Glomerular visceral epithelial cell (primary cell): ENCODE measurements around the gene ZIM2.

ENCODE experiments used
- DNase-seq: peaks from one replicate; pipeline ENCODE4 v3.0.0-alpha.2; 2016; ENCODE audit errors: extremely low spot score

Gene ZIM2

DNA sequence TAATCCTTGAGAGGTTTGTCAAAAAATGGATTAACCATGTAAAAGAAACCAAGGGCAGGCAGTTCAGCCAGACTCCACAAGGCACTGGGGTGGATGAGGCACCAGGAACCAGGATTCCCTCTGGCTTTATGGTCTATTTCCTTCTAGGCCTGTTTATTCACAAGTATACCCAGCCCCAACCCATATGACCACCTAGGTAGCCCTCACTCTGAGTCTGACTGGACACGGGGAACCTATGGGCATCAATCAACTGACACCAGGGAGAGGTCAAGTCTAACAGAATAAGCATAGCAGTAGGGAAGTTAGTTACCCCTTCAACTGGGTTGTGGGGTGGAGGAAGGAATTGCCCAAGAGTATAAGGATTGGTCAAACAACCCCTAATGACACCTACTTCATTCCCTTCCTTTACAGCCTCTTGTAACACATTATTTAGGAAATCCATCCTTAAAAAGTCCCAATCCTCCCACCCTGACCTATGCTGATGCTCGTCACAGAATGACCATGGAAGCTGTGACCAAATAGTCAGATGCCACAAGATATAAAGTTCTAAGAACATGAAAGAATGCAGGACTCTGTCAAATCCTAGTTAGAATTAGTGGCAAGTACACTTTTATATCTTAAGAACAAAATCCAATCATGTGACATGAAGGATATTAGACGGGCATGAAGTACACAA is 31.7 kb downstream of the ZIM2 start:
- DNase-seq, result no peak

DNA sequence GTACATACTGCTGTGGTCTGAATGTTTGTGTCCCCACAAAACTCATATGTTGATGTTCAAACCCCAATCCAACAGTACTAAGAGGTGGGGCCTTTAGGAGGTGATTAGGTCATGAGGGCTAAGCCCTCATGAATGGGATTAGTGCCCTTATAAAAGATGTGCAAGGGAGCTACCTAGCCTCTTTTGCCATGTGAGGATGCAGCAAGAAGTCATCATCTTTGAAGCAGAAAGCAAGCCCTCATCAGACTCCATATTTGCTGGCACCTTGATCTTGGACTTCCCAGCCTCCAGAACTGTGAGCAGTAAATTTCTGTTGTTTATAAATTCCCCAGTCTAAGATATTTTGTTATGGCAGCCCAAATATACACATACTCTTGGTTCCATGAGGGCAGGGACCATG is 33.9 kb downstream of the ZIM2 start:
- no peak for DNase-seq

DNA sequence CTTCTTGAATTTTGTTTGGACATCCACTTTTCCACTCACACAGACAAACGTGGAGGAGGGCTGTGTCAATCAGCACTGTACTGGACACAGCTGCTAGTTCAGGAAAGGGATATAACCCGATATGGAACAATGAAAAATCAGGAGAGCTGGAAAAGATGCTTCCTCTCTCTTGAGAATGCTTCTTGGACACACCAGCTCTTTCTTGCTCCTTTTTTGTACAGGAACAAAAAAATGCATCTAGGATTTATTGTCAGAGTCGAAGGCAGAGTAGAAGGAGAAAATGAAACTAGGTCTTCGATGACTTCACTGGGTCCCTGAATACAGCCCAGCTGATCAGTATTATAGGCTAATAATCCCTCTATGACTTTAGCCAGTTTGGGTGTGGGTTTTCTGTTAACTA is 62.2 kb downstream of the ZIM2 start:
- no peak for DNase-seq

DNA sequence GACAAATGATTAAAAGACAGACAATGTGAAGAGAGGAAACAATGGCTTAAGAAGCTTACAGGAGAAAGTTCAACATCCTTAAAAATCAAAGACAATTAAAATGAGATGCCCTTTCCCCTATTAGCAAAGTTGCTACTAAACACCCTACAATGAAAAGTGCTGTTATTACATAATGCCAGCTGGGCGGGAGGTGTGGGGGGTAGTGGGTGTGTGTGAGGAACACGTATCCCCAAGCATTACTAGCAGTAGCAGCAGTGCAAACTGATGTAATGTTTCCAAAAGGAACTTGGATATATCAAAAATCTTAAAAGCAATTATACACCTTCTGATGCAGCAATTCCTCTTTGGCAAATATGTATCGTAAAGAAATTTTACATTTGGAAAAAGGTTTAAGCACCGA is 70.9 kb downstream of the ZIM2 start:
- DNase-seq, result no peak

DNA sequence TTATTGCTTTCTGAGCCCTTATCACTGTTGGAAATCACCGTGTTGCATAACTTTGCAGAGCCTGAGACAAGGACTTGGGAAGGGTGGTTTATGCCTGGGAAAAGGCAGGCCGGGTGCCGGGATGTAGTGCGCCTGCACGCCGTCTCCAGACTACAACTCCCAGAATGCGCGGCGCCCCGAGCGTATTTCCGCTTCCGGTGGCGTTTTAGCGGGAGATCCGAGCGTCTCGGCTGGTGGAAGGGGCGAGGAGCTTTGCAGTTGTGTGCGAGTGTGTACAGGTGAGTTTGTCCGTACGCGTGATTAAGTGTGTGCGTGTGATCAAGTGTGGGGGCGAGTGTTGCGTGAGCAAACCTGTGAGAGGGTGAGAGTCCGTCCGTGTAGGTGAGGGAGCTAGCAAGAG is 75.4 kb downstream of the ZIM2 start:
- no peak for DNase-seq

DNA sequence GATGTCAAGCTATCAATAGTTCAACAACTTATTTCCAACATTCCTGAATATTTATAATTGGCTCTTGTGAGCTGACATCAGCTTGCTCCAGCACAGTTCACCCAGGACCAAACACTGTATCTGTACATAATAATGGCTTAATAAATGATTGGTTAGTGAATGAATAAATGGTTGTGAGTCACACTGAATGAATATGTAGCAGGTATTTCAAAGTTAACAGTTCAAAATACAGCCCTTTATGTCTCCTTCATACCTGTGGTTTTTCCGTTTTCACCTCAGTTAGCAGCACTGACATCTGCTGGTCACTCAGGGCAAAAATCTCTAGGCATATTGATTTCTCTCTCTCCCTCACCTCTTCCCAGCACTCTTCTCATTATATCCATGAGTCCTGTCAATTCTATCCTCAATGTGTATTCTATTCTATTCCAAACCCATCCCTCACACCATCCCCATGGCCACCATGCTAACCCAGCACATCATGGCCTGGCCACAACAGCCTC is 76.3 kb downstream of the ZIM2 start:
- DNase-seq, result no peak

DNA sequence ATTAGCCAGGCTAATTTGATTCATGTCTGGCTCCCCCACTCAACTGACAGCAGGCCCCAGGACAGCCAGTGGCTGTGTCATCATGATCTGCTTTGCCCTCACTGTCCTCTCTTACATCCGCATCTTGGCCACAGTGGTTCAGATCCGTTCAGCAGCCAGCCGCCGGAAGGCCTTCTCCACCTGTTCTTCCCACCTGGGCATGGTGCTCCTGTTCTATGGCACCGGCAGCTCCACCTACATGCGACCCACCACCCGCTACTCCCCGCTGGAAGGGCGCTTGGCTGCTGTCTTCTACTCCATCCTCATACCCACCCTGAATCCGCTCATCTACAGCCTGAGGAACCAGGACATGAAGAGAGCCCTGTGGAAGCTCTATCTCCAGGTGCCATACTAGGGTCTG is 79.7 kb downstream of the ZIM2 start:
- no peak for DNase-seq

DNA sequence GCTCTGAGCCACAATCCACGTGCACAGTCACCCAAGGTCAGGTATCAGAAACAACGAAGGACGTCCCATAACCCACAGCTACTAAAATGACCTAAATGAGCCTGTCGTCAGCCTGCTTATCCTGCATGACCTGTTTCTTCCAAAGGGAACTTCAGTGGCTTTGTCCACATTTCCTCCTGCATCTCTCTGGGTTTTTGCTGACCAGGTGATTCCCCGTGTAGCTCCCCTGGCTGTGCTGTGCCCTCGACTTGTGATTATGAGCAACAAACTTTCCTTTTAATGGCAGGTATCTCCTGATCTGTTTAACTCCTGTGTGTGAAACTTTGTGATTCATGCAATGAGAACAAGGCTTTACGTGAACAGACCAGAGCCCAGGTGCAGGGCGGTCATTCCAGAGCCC is 81.0 kb downstream of the ZIM2 start:
- DNase-seq, result no peak

DNA sequence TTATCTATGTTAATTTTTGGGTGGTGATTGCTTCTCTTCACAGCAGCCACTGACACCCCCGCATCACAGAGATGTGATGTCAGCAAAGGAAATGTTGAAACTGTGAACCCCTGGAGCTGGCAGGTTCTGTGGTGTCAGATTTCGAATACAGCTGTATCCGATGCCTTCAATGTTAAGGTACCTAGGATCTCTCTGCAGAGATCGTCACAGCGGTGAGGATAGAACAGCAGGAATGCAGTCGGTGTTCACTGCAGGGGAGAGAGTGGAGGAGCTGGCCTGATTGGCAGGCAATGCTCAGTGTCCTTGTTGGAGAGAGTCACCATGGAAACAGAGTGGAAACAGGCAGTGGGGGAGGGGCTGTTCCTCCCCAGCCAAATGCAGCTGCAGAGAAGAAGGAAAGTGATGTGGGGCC is 89.4 kb downstream of the ZIM2 start:
- DNase-seq, result no peak

DNA sequence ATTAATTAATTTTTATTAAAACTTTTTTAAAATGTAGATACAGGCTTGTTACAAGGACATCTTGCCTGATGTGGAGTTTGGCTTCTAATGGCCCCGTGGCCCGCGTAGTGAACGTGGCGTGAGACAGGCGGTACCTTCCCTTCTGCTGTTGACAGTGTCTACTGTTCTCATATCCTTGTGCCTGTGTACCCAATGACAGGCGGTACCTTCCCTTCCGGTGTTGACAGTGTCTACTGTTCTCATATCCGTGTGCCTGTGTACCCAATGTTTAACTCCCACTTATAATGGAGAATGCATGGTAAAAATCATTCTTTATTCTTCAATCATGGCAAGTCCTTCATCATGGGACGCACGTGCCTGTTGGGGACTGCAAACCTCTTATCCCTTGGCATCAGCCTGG is 89.9 kb downstream of the ZIM2 start:
- no peak for DNase-seq

DNA sequence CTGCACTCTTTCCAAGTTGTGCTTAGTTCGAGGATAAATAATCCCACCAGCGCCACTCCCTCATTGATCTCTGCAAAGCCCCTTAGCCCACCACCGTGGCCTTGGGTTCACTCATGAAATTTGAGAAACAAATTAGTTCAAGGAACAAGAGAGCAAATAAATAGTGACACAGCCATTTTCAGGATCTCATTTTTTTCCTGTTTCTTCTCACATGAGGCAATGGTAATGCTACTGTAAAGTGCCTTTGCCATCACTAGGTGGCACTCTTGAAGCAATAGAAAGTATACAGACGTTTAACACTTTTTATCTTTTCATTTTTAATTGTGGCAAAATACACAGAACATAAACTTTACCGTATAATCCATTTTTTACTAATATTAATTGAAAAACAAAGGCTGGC is 92.1 kb downstream of the ZIM2 start:
- DNase-seq, result no peak

DNA sequence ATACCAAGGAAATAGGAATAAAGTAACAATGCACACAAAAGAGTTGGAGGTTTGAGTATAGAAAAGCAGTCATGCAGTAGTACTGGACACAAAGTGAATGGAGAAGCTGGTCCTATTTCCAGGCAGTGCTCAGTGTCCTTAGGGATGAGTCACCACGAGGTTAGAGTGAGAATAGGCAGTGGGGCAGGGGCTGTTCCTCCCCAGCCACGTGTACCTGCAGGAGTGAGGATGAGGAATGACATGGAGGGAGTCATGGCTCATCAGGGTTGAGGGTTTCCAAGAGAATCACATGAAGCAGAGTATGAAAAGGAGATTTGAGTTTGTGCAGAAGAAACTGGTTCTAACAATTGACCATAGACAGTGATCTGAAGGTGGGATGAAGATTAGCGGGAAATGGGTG is 94.2 kb downstream of the ZIM2 start:
- no peak for DNase-seq

DNA sequence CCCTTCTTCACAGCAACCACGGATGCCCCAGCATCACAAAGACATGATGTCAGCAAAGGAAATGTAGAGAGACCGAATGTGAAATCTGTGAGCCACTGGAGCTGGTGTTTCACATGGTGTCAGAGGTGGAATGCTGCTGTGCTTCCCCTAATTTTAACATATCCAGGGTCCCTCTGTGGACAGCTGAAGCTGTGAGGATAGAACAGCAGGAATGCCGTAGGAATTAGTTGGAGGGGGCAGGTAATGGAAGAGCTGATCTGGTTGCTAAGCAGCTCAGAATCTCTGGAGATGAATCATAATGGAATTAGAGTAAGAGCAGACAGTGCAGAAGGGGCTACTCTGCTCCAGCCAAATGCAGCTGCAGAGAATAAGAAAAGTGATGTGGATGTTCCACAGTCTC is 100.0 kb downstream of the ZIM2 start:
- no peak for DNase-seq

DNA sequence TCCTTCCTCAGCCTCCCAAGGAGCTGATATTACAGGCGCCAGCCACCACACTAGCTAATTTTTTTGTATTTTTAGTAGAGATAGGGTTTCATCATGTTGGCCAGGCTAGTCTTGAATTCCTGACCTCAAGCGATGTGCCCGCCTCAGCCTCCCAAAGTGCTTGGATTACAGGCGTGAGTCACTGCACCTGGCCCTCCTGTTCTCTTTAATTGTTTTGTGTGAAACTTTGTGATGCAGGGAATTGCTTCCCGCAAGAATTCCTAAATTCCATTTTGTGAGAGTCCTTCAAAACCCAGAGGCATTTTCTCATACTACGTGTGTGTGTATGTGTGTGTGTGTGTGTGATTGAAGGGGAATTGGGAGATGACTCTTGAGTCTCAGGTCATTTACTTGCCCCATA is 104.0 kb downstream of the ZIM2 start:
- DNase-seq, result no peak

DNA sequence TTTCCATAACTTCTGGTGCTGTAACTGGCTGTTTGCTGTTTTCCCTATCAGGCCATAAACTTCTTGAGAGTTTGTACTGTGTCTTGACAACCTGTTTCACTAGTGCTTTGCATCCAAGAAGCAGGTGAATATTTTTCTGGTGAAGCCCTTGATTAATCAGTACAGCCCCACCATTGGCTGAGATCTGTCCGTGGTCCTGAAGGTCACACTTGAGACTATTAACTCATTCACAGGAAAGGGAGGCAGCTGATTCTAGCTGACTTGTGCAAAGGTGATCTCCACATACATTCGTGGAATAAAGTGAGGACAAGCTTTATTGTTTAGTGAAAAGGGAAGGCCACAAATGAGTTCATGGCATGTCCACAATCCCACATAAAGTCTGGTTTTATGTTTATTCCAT is 107.5 kb downstream of the ZIM2 start:
- no peak for DNase-seq

DNA sequence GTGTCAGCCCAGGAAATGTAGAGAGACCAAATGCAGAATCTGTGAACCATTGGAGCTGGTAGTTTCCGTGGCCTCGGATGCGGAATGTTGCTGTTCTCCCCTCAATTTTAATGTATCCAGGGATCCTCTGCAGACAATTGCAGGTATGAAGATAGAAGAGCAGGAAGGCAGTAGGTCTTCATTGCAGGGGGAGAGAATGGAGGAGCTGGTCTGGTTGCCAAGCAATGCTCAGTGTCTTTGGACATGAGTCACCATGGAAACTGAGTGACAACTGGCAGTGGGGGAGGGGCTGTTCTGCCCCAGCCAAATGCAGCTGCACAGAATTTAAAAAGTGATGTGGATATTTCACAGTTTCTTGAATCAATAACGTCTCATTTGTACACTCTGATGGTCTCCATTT is 112.8 kb downstream of the ZIM2 start:
- no peak for DNase-seq

DNA sequence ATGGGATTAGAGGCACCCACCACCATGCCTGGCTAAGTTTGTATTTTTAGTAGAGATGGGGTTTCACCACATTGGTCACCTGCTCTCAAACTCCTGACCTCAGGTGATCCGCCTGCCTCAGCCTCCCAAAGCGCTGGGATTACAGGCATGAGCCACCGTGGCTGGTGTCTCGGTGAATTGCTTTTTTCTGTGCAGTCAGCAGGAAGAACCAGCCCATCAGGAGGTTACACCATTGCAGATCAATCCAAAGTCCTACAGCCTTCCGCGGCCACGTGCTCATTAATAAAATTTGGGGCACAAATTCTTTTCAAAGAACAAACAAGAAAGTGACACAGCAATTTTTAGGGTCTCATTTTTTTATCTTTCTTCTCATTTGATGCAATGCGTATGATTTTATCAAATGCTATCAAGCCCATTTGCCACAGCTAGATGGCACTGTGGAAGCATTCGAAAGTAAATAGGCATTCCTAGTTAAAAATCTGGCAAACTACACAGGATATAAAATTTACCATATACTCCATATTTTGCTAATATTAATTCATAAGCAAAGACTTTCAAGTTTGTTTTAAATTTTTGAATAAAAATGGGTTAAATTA is 114.6 kb downstream of the ZIM2 start:
- DNase-seq, result no peak
